Panc1 (cell line): ENCODE measurements around the gene OVCH1. TPM values are rescaled to one million over a fixed set of nuclear protein-coding genes. Genes with fewer than 3 reads are reported as not detected.

Experiments used
- ATAC-seq: fragments of 200-7000 bp; cut with Tn5 transposase; 2 replicates; pipeline ENCODE4 v1.9.1; 2020; ENCODE audit warnings: mild to moderate bottlenecking, moderate library complexity
- BruUV-seq: library from RNA; stranded (reverse); fragments of 400-500 nt; replicated peaks from 2 replicates; lab custom pipeline; 2021; lab: Mats Ljungman, UMichigan
- CTCF ChIA-PET: fragments of 300-600 bp; sonication (Branson Sonifier 250); formaldehyde crosslinking; loops from one replicate; lab custom pipeline; 2022; ENCODE audit warnings: antibody characterized with exemption; lab: Charles Lee
- POLR2A ChIA-PET: fragments of 300-600 bp; sonication (Branson Sonifier 250); formaldehyde crosslinking; loops from one replicate; lab custom pipeline; 2022; ENCODE audit warnings: antibody characterized with exemption; lab: Charles Lee
- DNase-seq: peaks from one replicate; pipeline ENCODE4 v3.0.0-alpha.2; 2010; ENCODE audit warnings: low read depth, low spot score
- H3K27ac ChIP-seq: 2 replicates; pipeline ENCODE4 v1.5.1; 2011; ENCODE audit warnings: mild to moderate bottlenecking, low read length, inconsistent platforms
- H3K27me3 ChIP-seq: fragments of 200-500 bp; sonication (Bioruptor generic); 2 replicates; pipeline ENCODE4 v1.6.0; 2014; ENCODE audit warnings: low read length, inconsistent platforms; ENCODE audit not compliant: control insufficient read depth, insufficient read depth
- H3K36me3 ChIP-seq: fragments of 200-500 bp; sonication (Bioruptor generic); 2 replicates; pipeline ENCODE4 v1.5.1; 2014; ENCODE audit warnings: inconsistent platforms, mild to moderate bottlenecking, low read length, moderate library complexity; ENCODE audit not compliant: control insufficient read depth, insufficient read depth
- H3K4me1 ChIP-seq: 2 replicates; pipeline ENCODE4 v1.5.1; 2011; ENCODE audit warnings: inconsistent platforms, mild to moderate bottlenecking, low read length, moderate library complexity; ENCODE audit not compliant: control insufficient read depth, insufficient read depth
- H3K4me3 ChIP-seq, 2 experiments: 2 replicates each; pipeline ENCODE4 v1.5.1; 2011 to 2012; ENCODE audit warnings: low read depth in 2 of 2, low read length in 2 of 2, mild to moderate bottlenecking in 2 of 2, inconsistent platforms in 1 of 2, moderate library complexity in 1 of 2
- H3K9me3 ChIP-seq: fragments of 200-500 bp; sonication (Bioruptor generic); 2 replicates; pipeline ENCODE4 v1.5.1; 2014; ENCODE audit warnings: low read depth, mild to moderate bottlenecking, inconsistent platforms, low read length, moderate library complexity; ENCODE audit not compliant: control insufficient read depth, insufficient read depth
- CTCF ChIP-seq: fragments of 450-650 bp; IDR thresholded peaks from 2 replicates; pipeline ENCODE4 v1.5.1; 2017; ENCODE audit warnings: mild to moderate bottlenecking
- POLR2AphosphoS5 ChIP-seq: IDR thresholded peaks from 2 replicates; pipeline ENCODE4 v1.6.1; 2012; ENCODE audit warnings: mild to moderate bottlenecking, low read depth, low read length, moderate library complexity
- REST ChIP-seq, 2 experiments: IDR thresholded peaks; 2 replicates each; pipeline ENCODE4 v1.6.1; 2011 to 2012; ENCODE audit warnings: low read depth in 2 of 2, control low read depth in 1 of 2, low read length in 1 of 2, mild to moderate bottlenecking in 1 of 2, moderate library complexity in 1 of 2; ENCODE audit not compliant: insufficient read depth in 1 of 2
- SIN3A ChIP-seq: IDR thresholded peaks from 2 replicates; pipeline ENCODE4 v1.6.1; 2012; ENCODE audit warnings: low read depth, mild to moderate bottlenecking, low read length, moderate library complexity, borderline replicate concordance; ENCODE audit not compliant: insufficient read depth
- TCF7L2 ChIP-seq: IDR thresholded peaks from 2 replicates; pipeline ENCODE4 v1.6.1; 2011; ENCODE audit warnings: mild to moderate bottlenecking, low read depth, low read length, inconsistent platforms
- in situ Hi-C: cut with HindIII; loops from 2 replicates; pipeline ENCODE4 v1.10.0; 2016; ENCODE audit warnings: low sequenced_read_pairs, low pct_unique_long_range_greater_than_20kb
- intact Hi-C: fragments of 100-400 bp; cut with micrococcal nuclease; formaldehyde crosslinking; loops from one replicate; pipeline ENCODE4 v1.10.0; 2022; ENCODE audit not compliant: unreplicated experiment
- total RNA-seq: library from RNA; stranded (reverse); gene quantifications from one replicate; pipeline ENCODE4 v1.2.1, GENCODE V29; 2021; ENCODE audit not compliant: unreplicated experiment

OVCH1 gene
- total RNA-seq, 1 experiment from 2014 or later, result not detected

DNA sequence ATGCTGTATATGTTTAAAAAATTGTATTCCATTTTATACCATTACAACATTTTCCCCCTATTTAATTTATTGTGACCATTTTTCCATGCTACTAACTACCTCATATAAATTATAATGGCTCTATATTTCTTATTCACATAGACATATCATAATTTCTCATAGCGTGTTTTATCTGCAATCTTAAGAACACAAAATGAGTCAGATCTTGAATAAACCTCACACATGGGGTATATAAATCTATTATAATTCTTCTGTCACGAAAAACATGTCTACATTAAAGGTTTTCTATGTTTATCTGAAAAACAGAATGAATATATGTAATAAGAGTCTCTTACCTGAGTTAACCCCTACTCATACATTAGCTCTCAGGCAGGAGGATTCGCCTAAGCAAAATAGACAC is 66.0 kb downstream of the OVCH1 start:
- no peaks in the 10 kb centered on the region for H3K9me3 ChIP-seq
- intact Hi-C loops, result no loop called here
- in situ Hi-C loops, result no loop called here
- POLR2A ChIA-PET, result no interaction called here
- no peaks in the 10 kb centered on the region; the same call in 1 of the 2 replicates for H3K27me3 ChIP-seq
- BruUV-seq, result no TSS peak
- no peak for ATAC-seq
- H3K4me3 ChIP-seq, result no peak overlapping the region
- no peak for TF ChIP-seq POLR2AphosphoS5
- no peak for TF ChIP-seq CTCF
- TF ChIP-seq TCF7L2, result no peak
- no peaks in the 10 kb centered on the region for H3K36me3 ChIP-seq
- H3K27ac ChIP-seq, result no peak overlapping the region
- no peaks in the 10 kb centered on the region for H3K4me1 ChIP-seq
- CTCF ChIA-PET, result no interaction called here
- DNase-seq, result no peak

DNA sequence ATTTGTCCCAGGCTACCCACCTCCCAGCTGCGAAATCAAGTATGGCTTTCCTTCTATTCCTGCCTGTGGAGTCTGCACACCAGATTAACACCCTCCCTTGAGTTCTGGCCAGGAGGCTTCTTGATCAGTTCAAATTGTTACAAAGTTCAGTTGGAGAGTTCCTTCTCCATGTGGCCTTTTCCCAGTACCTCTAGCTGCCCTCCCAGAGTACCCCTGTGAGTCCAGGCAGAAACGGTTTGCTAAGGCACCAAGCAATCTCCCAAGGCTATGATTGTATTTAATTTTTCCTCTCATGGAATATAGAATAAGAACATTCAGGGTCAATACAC is 66.8 kb downstream of the OVCH1 start:
- no peak overlapping the region for H3K27ac ChIP-seq

More for the DNA sequence above, 66.8 kb downstream of the OVCH1 start:
- no peak for ATAC-seq
- ChIA-PET CTCF (no interaction called here), POLR2A (no interaction called here)
- intact Hi-C loops (no loop called here), in situ Hi-C loops (no loop called here)
- no peaks in the 10 kb centered on the region for H3K36me3 ChIP-seq
- no peak for DNase-seq
- BruUV-seq, result no TSS peak
- no peak overlapping the region for H3K4me3 ChIP-seq
- H3K4me1 ChIP-seq, result no peaks in the 10 kb centered on the region
- no peaks in the 10 kb centered on the region; the same call in 1 of the 2 replicates for H3K27me3 ChIP-seq
- TF ChIP-seq CTCF (no peak), TCF7L2 (no peak), SIN3A (no peak), REST (IDR thresholded peaks at IDR 0.05; ENCODE audit: insufficient read depth in 1 of 2, low read depth in 2 of 2, low read length in 1 of 2) (no peak), POLR2AphosphoS5 (no peak)
- H3K9me3 ChIP-seq, result no peaks in the 10 kb centered on the region
